Neural cell (in vitro differentiated cells): ENCODE measurements around the gene AFMID. TPM values are rescaled to one million over a fixed set of nuclear protein-coding genes. Genes with fewer than 3 reads are reported as not detected.
A peak's percentile ranks its signal among the peaks of the same experiment; 100 is the strongest.

ENCODE experiments used
- H2AFZ ChIP-seq: fragments of 200-600, 300-800 bp; sonication (generic), shearing (Covaris generic); 2 replicates; pipeline ENCODE4 v1.6.0; 2014; ENCODE audit warnings: low read depth, mild to moderate bottlenecking, antibody characterized with exemption, low read length, moderate library complexity
- H3F3A ChIP-seq: fragments of 200-600 bp; shearing (Covaris generic); 2 replicates; pipeline ENCODE4 v1.6.1; 2016; ENCODE audit warnings: mild to moderate bottlenecking, moderate library complexity, mixed read lengths, antibody characterized with exemption, low read length; ENCODE audit not compliant: insufficient read depth, poor library complexity, severe bottlenecking
- H3K27ac ChIP-seq: fragments of 200-600, 300-800 bp; sonication (generic), shearing (Covaris generic); 2 replicates; pipeline ENCODE4 v1.5.1; 2014; ENCODE audit warnings: mild to moderate bottlenecking, low read length, moderate library complexity
- H3K27me3 ChIP-seq: fragments of 300-800, 200-600 bp; sonication (generic), shearing (Covaris generic); 2 replicates; pipeline ENCODE4 v1.6.0; 2014; ENCODE audit warnings: mild to moderate bottlenecking, low read depth, low read length, moderate library complexity; ENCODE audit not compliant: insufficient read depth
- H3K36me3 ChIP-seq: fragments of 300-800, 200-600 bp; sonication (generic), shearing (Covaris generic); 2 replicates; pipeline ENCODE4 v1.5.1; 2014; ENCODE audit warnings: mild to moderate bottlenecking, antibody characterized with exemption, low read length, moderate library complexity; ENCODE audit not compliant: insufficient read depth
- H3K4me2 ChIP-seq: fragments of 300-800, 200-600 bp; sonication (generic), shearing (Covaris generic); 2 replicates; pipeline ENCODE4 v1.6.0; 2014; ENCODE audit warnings: mild to moderate bottlenecking, low read length
- H3K4me3 ChIP-seq: fragments of 300-800, 200-600 bp; sonication (generic), shearing (Covaris generic); 2 replicates; pipeline ENCODE4 v1.5.1; 2014; ENCODE audit warnings: mild to moderate bottlenecking, low read length, moderate library complexity
- H3K79me2 ChIP-seq: fragments of 200-600 bp; shearing (Covaris generic); replicated peaks from 2 replicates; pipeline ENCODE4 v1.6.0; 2014; ENCODE audit warnings: mild to moderate bottlenecking, low read length, moderate library complexity; ENCODE audit not compliant: insufficient read depth
- H3K9ac ChIP-seq: fragments of 300-800, 200-600 bp; sonication (generic), shearing (Covaris generic); 2 replicates; pipeline ENCODE4 v1.6.1; 2016; ENCODE audit warnings: mild to moderate bottlenecking, low read length, mixed read lengths
- H3K9me2 ChIP-seq: fragments of 200-600 bp; shearing (Covaris generic); 2 replicates; pipeline ENCODE4 v1.6.1; 2016; ENCODE audit warnings: mild to moderate bottlenecking, low read length, mixed read lengths; ENCODE audit not compliant: insufficient read depth
- H3K9me3 ChIP-seq: fragments of 200-600, 300-800 bp; sonication (generic), shearing (Covaris generic); 2 replicates; pipeline ENCODE4 v1.6.1; 2016; ENCODE audit warnings: mild to moderate bottlenecking, mixed run types, low read length, moderate library complexity, mixed read lengths
- H4K20me1 ChIP-seq: fragments of 200-600 bp; shearing (Covaris generic); 2 replicates; pipeline ENCODE4 v1.6.1; 2016; ENCODE audit warnings: mild to moderate bottlenecking, mixed run types; ENCODE audit not compliant: insufficient read depth
- EP300 ChIP-seq: fragments of 450-650 bp; conservative IDR thresholded peaks from 2 replicates; pipeline ENCODE4 v1.6.1; 2014; ENCODE audit warnings: antibody characterized with exemption, mild to moderate bottlenecking, moderate library complexity; ENCODE audit not compliant: poor library complexity, severe bottlenecking
- EZH2 ChIP-seq: fragments of 200-600, 300-800 bp; shearing (Covaris generic), sonication (generic); IDR thresholded peaks from 2 replicates; pipeline ENCODE4 v1.6.1; 2014; ENCODE audit warnings: antibody characterized with exemption, low read length, borderline replicate concordance, mild to moderate bottlenecking; ENCODE audit not compliant: insufficient read depth, poor library complexity, severe bottlenecking
- MXI1 ChIP-seq: fragments of 450-650 bp; conservative IDR thresholded peaks from 2 replicates; pipeline ENCODE4 v1.6.1; 2014; ENCODE audit warnings: antibody characterized with exemption, mild to moderate bottlenecking; ENCODE audit not compliant: poor library complexity, severe bottlenecking
- POLR2AphosphoS5 ChIP-seq: IDR thresholded peaks from 2 replicates; pipeline ENCODE4 v1.6.1; 2012
- RAD21 ChIP-seq: fragments of 450-650 bp; conservative IDR thresholded peaks from 2 replicates; pipeline ENCODE4 v1.6.1; 2014; ENCODE audit warnings: antibody characterized with exemption, mild to moderate bottlenecking, moderate library complexity
- SMC3 ChIP-seq: fragments of 450-650 bp; conservative IDR thresholded peaks from 2 replicates; pipeline ENCODE4 v1.6.1; 2014; ENCODE audit warnings: antibody characterized with exemption, mild to moderate bottlenecking, moderate library complexity; ENCODE audit not compliant: poor library complexity
- TAF1 ChIP-seq: IDR thresholded peaks from 2 replicates; pipeline ENCODE4 v1.6.1; 2012; ENCODE audit warnings: low read depth
- polyA plus RNA-seq: library from polyadenylated mRNA; depleted of rRNA; stranded (reverse); fragments of >200 nt; gene quantifications from 2 replicates; pipeline ENCODE4 v1.2.3, GENCODE V29; 2014
- TF ChIP-seq, protein P1 (sequence below): fragments of 450-650 bp; IDR thresholded peaks from 2 replicates; pipeline ENCODE4 v1.5.1; 2014; ENCODE audit warnings: antibody characterized with exemption, mild to moderate bottlenecking, moderate library complexity; ENCODE audit not compliant: poor library complexity, severe bottlenecking
- TF ChIP-seq, protein P2 (sequence below): IDR thresholded peaks from 2 replicates; pipeline ENCODE4 v1.6.1; 2012; ENCODE audit warnings: borderline replicate concordance

AFMID gene
- polyA plus RNA-seq, 1 donor from 2014 or later: 15.8 TPM

GRCh38 chr17:78223765-78224164, 36.6 kb downstream of the AFMID start:
- Histone ChIP-seq H3F3A (no peaks in the 10 kb centered on the region), H4K20me1 (no peaks in the 10 kb centered on the region), H3K27me3 (no peaks in the 10 kb centered on the region), H3K9me3 (no peaks in the 10 kb centered on the region), H3K4me2 (no peak overlapping the region), H3K9me2 (no peaks in the 10 kb centered on the region), H3K36me3 (no peaks in the 10 kb centered on the region), H3K9ac (no peak overlapping the region), H3K79me2 (no peaks in the 10 kb centered on the region), H3K4me3 (no peak overlapping the region), H2AFZ (no peak overlapping the region), H3K27ac (no peak overlapping the region)
- TF ChIP-seq MXI1 (no peak), EP300 (no peak), RAD21 (no peak), POLR2AphosphoS5 (no peak), TAF1 (no peak), SMC3 (no peak), EZH2 (no peak)
- TF ChIP-seq, protein P1, sequence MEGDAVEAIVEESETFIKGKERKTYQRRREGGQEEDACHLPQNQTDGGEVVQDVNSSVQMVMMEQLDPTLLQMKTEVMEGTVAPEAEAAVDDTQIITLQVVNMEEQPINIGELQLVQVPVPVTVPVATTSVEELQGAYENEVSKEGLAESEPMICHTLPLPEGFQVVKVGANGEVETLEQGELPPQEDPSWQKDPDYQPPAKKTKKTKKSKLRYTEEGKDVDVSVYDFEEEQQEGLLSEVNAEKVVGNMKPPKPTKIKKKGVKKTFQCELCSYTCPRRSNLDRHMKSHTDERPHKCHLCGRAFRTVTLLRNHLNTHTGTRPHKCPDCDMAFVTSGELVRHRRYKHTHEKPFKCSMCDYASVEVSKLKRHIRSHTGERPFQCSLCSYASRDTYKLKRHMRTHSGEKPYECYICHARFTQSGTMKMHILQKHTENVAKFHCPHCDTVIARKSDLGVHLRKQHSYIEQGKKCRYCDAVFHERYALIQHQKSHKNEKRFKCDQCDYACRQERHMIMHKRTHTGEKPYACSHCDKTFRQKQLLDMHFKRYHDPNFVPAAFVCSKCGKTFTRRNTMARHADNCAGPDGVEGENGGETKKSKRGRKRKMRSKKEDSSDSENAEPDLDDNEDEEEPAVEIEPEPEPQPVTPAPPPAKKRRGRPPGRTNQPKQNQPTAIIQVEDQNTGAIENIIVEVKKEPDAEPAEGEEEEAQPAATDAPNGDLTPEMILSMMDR: no peak
- TF ChIP-seq, protein P2, sequence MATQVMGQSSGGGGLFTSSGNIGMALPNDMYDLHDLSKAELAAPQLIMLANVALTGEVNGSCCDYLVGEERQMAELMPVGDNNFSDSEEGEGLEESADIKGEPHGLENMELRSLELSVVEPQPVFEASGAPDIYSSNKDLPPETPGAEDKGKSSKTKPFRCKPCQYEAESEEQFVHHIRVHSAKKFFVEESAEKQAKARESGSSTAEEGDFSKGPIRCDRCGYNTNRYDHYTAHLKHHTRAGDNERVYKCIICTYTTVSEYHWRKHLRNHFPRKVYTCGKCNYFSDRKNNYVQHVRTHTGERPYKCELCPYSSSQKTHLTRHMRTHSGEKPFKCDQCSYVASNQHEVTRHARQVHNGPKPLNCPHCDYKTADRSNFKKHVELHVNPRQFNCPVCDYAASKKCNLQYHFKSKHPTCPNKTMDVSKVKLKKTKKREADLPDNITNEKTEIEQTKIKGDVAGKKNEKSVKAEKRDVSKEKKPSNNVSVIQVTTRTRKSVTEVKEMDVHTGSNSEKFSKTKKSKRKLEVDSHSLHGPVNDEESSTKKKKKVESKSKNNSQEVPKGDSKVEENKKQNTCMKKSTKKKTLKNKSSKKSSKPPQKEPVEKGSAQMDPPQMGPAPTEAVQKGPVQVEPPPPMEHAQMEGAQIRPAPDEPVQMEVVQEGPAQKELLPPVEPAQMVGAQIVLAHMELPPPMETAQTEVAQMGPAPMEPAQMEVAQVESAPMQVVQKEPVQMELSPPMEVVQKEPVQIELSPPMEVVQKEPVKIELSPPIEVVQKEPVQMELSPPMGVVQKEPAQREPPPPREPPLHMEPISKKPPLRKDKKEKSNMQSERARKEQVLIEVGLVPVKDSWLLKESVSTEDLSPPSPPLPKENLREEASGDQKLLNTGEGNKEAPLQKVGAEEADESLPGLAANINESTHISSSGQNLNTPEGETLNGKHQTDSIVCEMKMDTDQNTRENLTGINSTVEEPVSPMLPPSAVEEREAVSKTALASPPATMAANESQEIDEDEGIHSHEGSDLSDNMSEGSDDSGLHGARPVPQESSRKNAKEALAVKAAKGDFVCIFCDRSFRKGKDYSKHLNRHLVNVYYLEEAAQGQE: no peak

DNA sequence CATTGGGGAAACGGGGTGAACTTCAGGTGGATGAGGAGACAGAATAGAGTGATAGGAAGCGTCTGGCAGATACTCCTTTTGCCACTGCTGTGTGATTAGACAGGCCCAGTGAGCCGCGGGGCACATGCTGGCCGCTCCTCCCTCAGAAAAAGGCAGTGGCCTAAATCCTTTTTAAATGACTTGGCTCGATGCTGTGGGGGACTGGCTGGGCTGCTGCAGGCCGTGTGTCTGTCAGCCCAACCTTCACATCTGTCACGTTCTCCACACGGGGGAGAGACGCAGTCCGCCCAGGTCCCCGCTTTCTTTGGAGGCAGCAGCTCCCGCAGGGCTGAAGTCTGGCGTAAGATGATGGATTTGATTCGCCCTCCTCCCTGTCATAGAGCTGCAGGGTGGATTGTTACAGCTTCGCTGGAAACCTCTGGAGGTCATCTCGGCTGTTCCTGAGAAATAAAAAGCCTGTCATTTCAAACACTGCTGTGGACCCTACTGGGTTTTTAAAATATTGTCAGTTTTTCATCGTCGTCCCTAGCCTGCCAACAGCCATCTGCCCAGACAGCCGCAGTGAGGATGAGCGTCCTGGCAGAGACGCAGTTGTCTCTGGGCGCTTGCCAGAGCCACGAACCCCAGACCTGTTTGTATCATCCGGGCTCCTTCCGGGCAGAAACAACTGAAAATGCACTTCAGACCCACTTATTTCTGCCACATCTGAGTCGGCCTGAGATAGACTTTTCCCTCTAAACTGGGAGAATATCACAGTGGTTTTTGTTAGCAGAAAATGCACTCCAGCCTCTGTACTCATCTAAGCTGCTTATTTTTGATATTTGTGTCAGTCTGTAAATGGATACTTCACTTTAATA, 37.3 kb downstream of the AFMID start:
- TF ChIP-seq TAF1 (no peak), RAD21 (no peak), EP300 (no peak)
- Histone ChIP-seq H3K27me3 (no peaks in the 10 kb centered on the region), H3K9me2 (no peaks in the 10 kb centered on the region), H3K4me2 (no peak overlapping the region), H3K36me3 (no peaks in the 10 kb centered on the region), H3K27ac (peak overlapping the region; percentile 8), H2AFZ (no peak overlapping the region), H3K4me3 (peak overlapping the region; percentile 26), H4K20me1 (no peaks in the 10 kb centered on the region), H3K9me3 (no peaks in the 10 kb centered on the region), H3K79me2 (no peaks in the 10 kb centered on the region), H3K9ac (peak overlapping the region; percentile 16), H3F3A (no peaks in the 10 kb centered on the region)
